Choroid plexus epithelial cell (primary cell): Measurements from ENCODE around the gene ZNF609.

Experiments used
- DNase-seq: peaks from one replicate; pipeline ENCODE4 v3.0.0-alpha.2; 2010; ENCODE audit warnings: low read depth
- H3K4me3 ChIP-seq: 2 replicates; pipeline ENCODE4 v1.5.1; 2011; ENCODE audit warnings: low read depth, mild to moderate bottlenecking, control low read depth, low read length, moderate library complexity
- TF ChIP-seq, protein P1 (sequence below): conservative IDR thresholded peaks from 2 replicates; pipeline ENCODE4 v1.5.1; 2011; ENCODE audit warnings: low read depth, mild to moderate bottlenecking, control low read depth, inconsistent platforms, low read length, moderate library complexity

ZNF609 gene

GRCh38 chr15:64525828-64526530 is 65.6 kb downstream of the ZNF609 start:
- no peak overlapping the region for H3K4me3 ChIP-seq
- TF ChIP-seq, protein P1, sequence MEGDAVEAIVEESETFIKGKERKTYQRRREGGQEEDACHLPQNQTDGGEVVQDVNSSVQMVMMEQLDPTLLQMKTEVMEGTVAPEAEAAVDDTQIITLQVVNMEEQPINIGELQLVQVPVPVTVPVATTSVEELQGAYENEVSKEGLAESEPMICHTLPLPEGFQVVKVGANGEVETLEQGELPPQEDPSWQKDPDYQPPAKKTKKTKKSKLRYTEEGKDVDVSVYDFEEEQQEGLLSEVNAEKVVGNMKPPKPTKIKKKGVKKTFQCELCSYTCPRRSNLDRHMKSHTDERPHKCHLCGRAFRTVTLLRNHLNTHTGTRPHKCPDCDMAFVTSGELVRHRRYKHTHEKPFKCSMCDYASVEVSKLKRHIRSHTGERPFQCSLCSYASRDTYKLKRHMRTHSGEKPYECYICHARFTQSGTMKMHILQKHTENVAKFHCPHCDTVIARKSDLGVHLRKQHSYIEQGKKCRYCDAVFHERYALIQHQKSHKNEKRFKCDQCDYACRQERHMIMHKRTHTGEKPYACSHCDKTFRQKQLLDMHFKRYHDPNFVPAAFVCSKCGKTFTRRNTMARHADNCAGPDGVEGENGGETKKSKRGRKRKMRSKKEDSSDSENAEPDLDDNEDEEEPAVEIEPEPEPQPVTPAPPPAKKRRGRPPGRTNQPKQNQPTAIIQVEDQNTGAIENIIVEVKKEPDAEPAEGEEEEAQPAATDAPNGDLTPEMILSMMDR, result no peak
- peak; percentile 50 for DNase-seq

DNA sequence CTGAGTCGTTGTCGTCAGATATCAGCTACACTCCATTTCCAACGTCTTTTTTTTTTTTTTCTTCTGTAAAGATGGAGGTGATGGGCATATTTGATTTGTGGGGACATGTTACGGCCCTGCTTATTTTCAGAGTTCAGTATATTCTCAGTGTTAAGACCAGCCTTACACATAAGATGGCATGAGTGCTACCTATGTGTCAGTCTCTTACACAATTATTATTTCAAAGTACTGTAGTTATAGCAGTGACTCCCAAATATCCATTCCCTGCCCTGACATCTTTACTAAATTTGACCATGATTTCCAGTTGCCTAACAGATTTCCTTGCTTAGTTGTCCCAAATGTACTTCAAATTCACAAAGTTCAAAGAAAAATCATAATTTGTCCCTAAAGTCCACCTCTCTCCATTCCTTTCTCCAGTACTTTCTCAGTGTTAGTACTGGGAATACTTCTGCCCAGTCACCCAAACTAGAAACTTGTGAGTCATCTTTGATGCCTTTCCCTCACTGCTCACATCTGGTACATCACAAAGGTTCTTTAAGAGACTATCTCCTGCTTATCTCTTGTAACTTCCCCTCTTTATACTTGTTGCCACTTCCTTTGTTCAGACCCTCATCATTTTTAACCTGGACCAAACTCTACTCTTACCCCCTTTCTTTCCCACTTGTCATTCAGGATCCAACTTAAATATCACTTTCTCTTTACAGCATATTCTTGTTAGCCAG is 67.0 kb downstream of the ZNF609 start:
- DNase-seq, result peak; percentile 65
- H3K4me3 ChIP-seq, result no peak overlapping the region
- TF ChIP-seq, protein P1, result no peak

- no peak overlapping the region for H3K4me3 ChIP-seq
- TF ChIP-seq, protein P1, result no peak
- no peak for DNase-seq
Measured at GRCh38 chr15:64528871-64529270, 68.5 kb downstream of the ZNF609 start.

DNA sequence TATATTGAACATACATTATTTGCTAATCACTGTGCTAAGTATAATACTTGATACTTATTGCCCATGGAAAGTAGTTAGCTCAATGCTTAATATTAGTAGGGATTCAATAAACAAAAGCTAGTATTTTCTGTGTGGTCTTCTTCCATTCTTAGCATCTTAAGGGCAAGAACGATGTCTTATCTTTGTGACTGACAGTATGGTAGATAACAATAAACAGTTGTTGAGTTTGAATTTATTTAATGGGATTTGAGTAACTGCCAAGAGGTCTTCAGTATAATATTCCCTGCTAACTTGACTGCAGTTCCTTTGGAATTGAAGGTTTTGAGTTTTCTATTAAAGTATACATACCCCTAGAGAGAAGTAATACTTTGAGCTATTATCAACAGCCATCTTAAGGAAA is 70.1 kb downstream of the ZNF609 start:
- no peak overlapping the region for H3K4me3 ChIP-seq
- no peak for DNase-seq
- TF ChIP-seq, protein P1, result no peak

GRCh38 chr15:64530918-64531317 is 70.5 kb downstream of the ZNF609 start:
- TF ChIP-seq, protein P1, result no peak
- no peak overlapping the region for H3K4me3 ChIP-seq
- DNase-seq, result no peak

DNA sequence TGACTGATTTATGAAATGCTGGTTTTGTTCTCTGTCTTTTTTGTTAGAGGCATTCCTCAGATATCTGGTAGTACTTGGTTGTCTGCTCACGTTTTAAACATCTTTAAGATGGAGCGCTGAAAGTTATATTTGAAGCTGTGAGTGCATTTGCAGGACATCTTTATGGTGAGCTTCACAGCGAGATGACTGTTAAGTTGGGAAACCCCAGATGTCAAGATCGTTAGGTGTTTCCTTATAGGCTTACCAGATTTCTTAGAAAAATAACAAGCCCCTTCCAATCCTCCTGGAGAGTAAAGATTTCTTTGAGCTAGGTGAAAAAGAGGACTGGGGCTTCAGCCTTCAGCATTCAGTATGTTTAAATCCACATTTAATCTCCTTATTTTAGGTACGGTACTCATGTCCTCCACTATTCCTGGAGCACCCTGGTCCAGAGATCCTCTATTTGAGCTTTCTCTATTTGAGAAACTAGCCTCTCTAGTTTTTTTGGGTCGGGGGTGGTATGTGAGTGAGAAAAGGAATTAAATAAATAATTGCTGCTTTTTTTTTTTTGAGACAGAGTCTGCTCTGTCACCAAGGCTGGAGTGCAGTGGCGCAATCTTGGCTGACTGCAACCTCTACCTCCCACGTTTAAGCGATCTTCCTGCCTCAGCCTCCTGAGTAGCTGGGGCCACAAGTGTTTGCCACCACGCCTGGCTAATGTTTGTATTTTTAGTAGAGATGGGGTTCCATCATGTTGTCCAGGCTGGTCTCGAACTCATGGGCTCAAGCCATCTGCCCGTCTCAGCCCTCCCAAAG is 72.3 kb downstream of the ZNF609 start:
- TF ChIP-seq, protein P1, result no peak
- no peak overlapping the region for H3K4me3 ChIP-seq
- DNase-seq, result no peak
